SK-N-SH (cell line): ENCODE results near the gene CD164L2. TPM values are rescaled to one million over a fixed set of nuclear protein-coding genes. Genes with fewer than 3 reads are reported as not detected.

ENCODE experiments used
- CTCF ChIA-PET: fragments of 300-600, 350-600 bp; formaldehyde crosslinking; extraction: SDS; loops from one replicate; lab custom pipeline; 2021; lab: Yijun Ruan, JAX
- POLR2A ChIA-PET: fragments of 350-600 bp; sonication (Branson Sonifier 250); formaldehyde crosslinking; extraction: SDS; loops from one replicate; lab custom pipeline; 2020; ENCODE audit warnings: antibody characterized with exemption, inconsistent platforms; lab: Yijun Ruan, JAX
- DNase-seq: peaks from one replicate; pipeline ENCODE4 v3.0.0; 2012
- H2AFZ ChIP-seq: fragments of 200-600 bp; sonication (generic); 2 replicates; pipeline ENCODE4 v1.8.1; 2016; ENCODE audit warnings: antibody characterized with exemption, mild to moderate bottlenecking, low read depth
- H3F3A ChIP-seq: fragments of 200-600 bp; sonication (generic); replicated peaks from 2 replicates; pipeline ENCODE3; 2016; ENCODE audit warnings: antibody characterized with exemption, mild to moderate bottlenecking; ENCODE audit not compliant: insufficient read depth
- H3K27ac ChIP-seq, 2 experiments: fragments of 200-500 bp in 1 of 2; fragments of 200-600 bp in 1 of 2; sonication (Bioruptor generic) in 1 of 2; sonication (generic), shearing (Covaris generic) in 1 of 2; 2 replicates each; pipeline versions ENCODE4 v1.5.1 to v1.6.1; 2014 to 2016; ENCODE audit warnings: low read depth in 2 of 2, inconsistent platforms in 1 of 2, low read length in 1 of 2, mild to moderate bottlenecking in 1 of 2, mixed read lengths in 1 of 2
- H3K27me3 ChIP-seq: fragments of 200-600 bp; sonication (generic), shearing (Covaris generic); 2 replicates; pipeline ENCODE4 v1.6.1; 2016; ENCODE audit warnings: mixed run types; ENCODE audit not compliant: insufficient read depth
- H3K36me3 ChIP-seq, 2 experiments: fragments of 200-500 bp in 1 of 2; fragments of 200-600 bp in 1 of 2; sonication (Bioruptor generic) in 1 of 2; sonication (generic) in 1 of 2; replicated peaks in 1 of 2; 2 replicates each; pipeline versions ENCODE3 to v1.5.1; 2014 to 2016; ENCODE audit warnings: low read length in 1 of 2, mild to moderate bottlenecking in 1 of 2; ENCODE audit not compliant: insufficient read depth in 2 of 2, control insufficient read depth in 1 of 2
- H3K4me1 ChIP-seq, 2 experiments: fragments of 200-500 bp in 1 of 2; fragments of 200-600 bp in 1 of 2; sonication (Bioruptor generic) in 1 of 2; sonication (generic), shearing (Covaris generic) in 1 of 2; 2 replicates each; pipeline versions ENCODE4 v1.5.1 to v1.6.1; 2014 to 2016; ENCODE audit warnings: low read depth in 1 of 2, low read length in 1 of 2, mixed run types in 1 of 2; ENCODE audit not compliant: insufficient read depth in 2 of 2, control insufficient read depth in 1 of 2
- H3K4me2 ChIP-seq: fragments of 200-600 bp; sonication (generic), shearing (Covaris generic); 2 replicates; pipeline ENCODE4 v1.6.1; 2017; ENCODE audit warnings: mixed run types
- H3K4me3 ChIP-seq, 2 experiments: fragments of 200-500 bp in 1 of 2; fragments of 200-600 bp in 1 of 2; sonication (Bioruptor generic) in 1 of 2; sonication (generic), shearing (Covaris generic) in 1 of 2; 2 replicates each; pipeline versions ENCODE4 v1.5.1 to v1.8.1; 2014 to 2016; ENCODE audit warnings: low read depth in 2 of 2, inconsistent platforms in 1 of 2, low read length in 1 of 2, mild to moderate bottlenecking in 1 of 2, mixed read lengths in 1 of 2, moderate library complexity in 1 of 2
- H3K79me2 ChIP-seq: fragments of 200-600 bp; sonication (generic); 2 replicates; pipeline ENCODE4 v1.8.1; 2017; ENCODE audit warnings: mild to moderate bottlenecking; ENCODE audit not compliant: insufficient read depth
- H3K9ac ChIP-seq: fragments of 200-600 bp; sonication (generic); 2 replicates; pipeline ENCODE4 v1.6.1; 2017; ENCODE audit warnings: mixed run types
- H3K9me2 ChIP-seq: fragments of 200-600 bp; sonication (generic); 2 replicates; pipeline ENCODE4 v1.6.1; 2017; ENCODE audit warnings: mixed run types
- H3K9me3 ChIP-seq: fragments of 200-600 bp; sonication (generic); 2 replicates; pipeline ENCODE4 v1.6.1; 2017; ENCODE audit warnings: mixed run types, mild to moderate bottlenecking, moderate library complexity
- H4K20me1 ChIP-seq: fragments of 200-600 bp; sonication (generic); 2 replicates; pipeline ENCODE4 v1.6.1; 2017; ENCODE audit warnings: mild to moderate bottlenecking, mixed run types; ENCODE audit not compliant: insufficient read depth
- CHD2 ChIP-seq: fragments of 150-350 bp; IDR thresholded peaks from 2 replicates; pipeline ENCODE4 v1.6.1; 2018; ENCODE audit warnings: low read length; ENCODE audit not compliant: partially characterized antibody
- CTCF ChIP-seq: fragments of 200-600 bp; sonication (generic); IDR thresholded peaks from 2 replicates; pipeline ENCODE4 v1.6.1; 2017; ENCODE audit warnings: antibody characterized with exemption, mild to moderate bottlenecking, moderate library complexity
- EP300 ChIP-seq, 2 experiments: IDR thresholded peaks; 2 replicates each; pipeline versions ENCODE4 v1.4.0 to v1.6.1; 2012; ENCODE audit warnings: borderline replicate concordance in 1 of 2, low read depth in 1 of 2, low read length in 1 of 2
- EZH2phosphoT487 ChIP-seq: fragments of 200-600 bp; sonication (generic); IDR thresholded peaks from 2 replicates; pipeline ENCODE4 v1.6.1; 2017; ENCODE audit warnings: low read depth, mixed run types, mild to moderate bottlenecking, antibody characterized with exemption, moderate library complexity, borderline replicate concordance
- FOXM1 ChIP-seq: IDR thresholded peaks from 2 replicates; pipeline ENCODE4 v1.4.0; 2012; ENCODE audit warnings: low read depth, mild to moderate bottlenecking
- IRF3 ChIP-seq: fragments of 150-350 bp; IDR thresholded peaks from 2 replicates; pipeline ENCODE4 v1.6.1; 2016; ENCODE audit warnings: mild to moderate bottlenecking, low read depth, low read length
- JUND ChIP-seq: IDR thresholded peaks from 2 replicates; pipeline ENCODE4 v1.4.0; 2012
- MAX ChIP-seq: IDR thresholded peaks from 2 replicates; pipeline ENCODE4 v1.4.0; 2012; ENCODE audit warnings: low read depth
- NFIC ChIP-seq: IDR thresholded peaks from 2 replicates; pipeline ENCODE4 v1.4.0; 2012; ENCODE audit warnings: borderline replicate concordance
- NRF1 ChIP-seq: IDR thresholded peaks from 2 replicates; pipeline ENCODE4 v1.6.1; 2012; ENCODE audit warnings: low read depth, mild to moderate bottlenecking, low read length
- PBX3 ChIP-seq: IDR thresholded peaks from 2 replicates; pipeline ENCODE4; 2012
- POLR2AphosphoS5 ChIP-seq: IDR thresholded peaks from 2 replicates; pipeline ENCODE4 v1.6.1; 2012; ENCODE audit warnings: low read depth, low read length
- RCOR1 ChIP-seq: fragments of 150-350 bp; IDR thresholded peaks from 2 replicates; pipeline ENCODE4 v1.6.1; 2017; ENCODE audit warnings: antibody characterized with exemption, low read length
- RXRA ChIP-seq: IDR thresholded peaks from 2 replicates; pipeline ENCODE4 v1.4.0; 2012; ENCODE audit warnings: low read depth, mild to moderate bottlenecking, borderline replicate concordance
- SMC3 ChIP-seq: IDR thresholded peaks from 2 replicates; pipeline ENCODE4 v1.6.1; 2012; ENCODE audit warnings: low read depth, low read length, improper control_type of control experiment
- TAF1 ChIP-seq: IDR thresholded peaks from 2 replicates; pipeline ENCODE4 v1.6.1; 2012; ENCODE audit warnings: low read depth, mild to moderate bottlenecking, low read length, moderate library complexity, borderline replicate concordance
- TEAD4 ChIP-seq: IDR thresholded peaks from 2 replicates; pipeline ENCODE4 v1.4.0; 2012; ENCODE audit warnings: mild to moderate bottlenecking, borderline replicate concordance; ENCODE audit not compliant: insufficient read depth
- WGBS: methylation state at CpG from one replicate; pipeline ENCODE4 v1.1.6; 2017; ENCODE audit warnings: low lambda C conversion rate; 5-methylcytosine and 5-hydroxymethylcytosine counted together
- polyA plus RNA-seq, 3 experiments: library from polyadenylated mRNA; depleted of rRNA; stranded (reverse); fragments of >200 nt; gene quantifications; 2 replicates each; pipeline ENCODE4 v1.2.3, GENCODE V29; 2012

Gene CD164L2
- polyA plus RNA-seq, 1 of the 3 experiments (the other 2 are of a cell fraction): 0.05 TPM

- Histone ChIP-seq H3K9me3 (no peaks in the 10 kb centered on the region), H3K4me3 (no peak overlapping the region), H3K4me2 (no peak overlapping the region), H2AFZ (no peak overlapping the region), H3K9me2 (no peaks in the 10 kb centered on the region), H3F3A (peaks cover 3% of the 10 kb centered on the region), H3K36me3 (peaks cover 10 to 11% of the 10 kb centered on the region in 2 experiments), H4K20me1 (peaks cover 51% of the 10 kb centered on the region), H3K79me2 (peaks cover 80% of the 10 kb centered on the region), H3K4me1 (peaks cover 6 to 15% of the 10 kb centered on the region in 2 experiments; a peak in 3 of 4 replicates), H3K27ac (no peak overlapping the region), H3K9ac (no peak overlapping the region), H3K27me3 (no peaks in the 10 kb centered on the region)
- WGBS: 96% methylated on average over 2 of the region's 2 CpGs
- CTCF ChIA-PET: interaction anchor here (1.0 to 1.1 kb wide), 2 partner anchors 25 to 174 kb away, joined by 3 read pairs; no protein-coding TSS in a partner anchor
- no peak for DNase-seq
- TF ChIP-seq NFIC: no peak
- no peak for TF ChIP-seq RXRA
- no peak for TF ChIP-seq IRF3
- no peak for TF ChIP-seq CHD2
- no peak for TF ChIP-seq POLR2AphosphoS5
- no peak for TF ChIP-seq RCOR1
- TF ChIP-seq PBX3: no peak
- TF ChIP-seq EZH2phosphoT487: no peak
- TF ChIP-seq MAX: no peak
- no peak for TF ChIP-seq TEAD4
- TF ChIP-seq JUND: no peak
- TF ChIP-seq NRF1: no peak
- TF ChIP-seq EP300 (IDR thresholded peaks at IDR 0.05; ENCODE audit: borderline replicate concordance in 1 of 2, low read depth in 1 of 2, low read length in 1 of 2): no peak
- TF ChIP-seq CTCF: no peak
- TF ChIP-seq FOXM1: no peak
- TF ChIP-seq TAF1: no peak
- no peak for TF ChIP-seq SMC3
- POLR2A ChIA-PET: no interaction called here
These were observed 48.4 kb upstream of the CD164L2 start for GRCh38 chr1:27431601-27431940.
